Mesothelial cell of epicardium (in vitro differentiated cells): ENCODE results near the gene SETX. TPM values are rescaled to one million over a fixed set of nuclear protein-coding genes. Genes with fewer than 3 reads are reported as not detected.

Source experiments
- DNase-seq, 2 experiments: peaks; one replicate each; pipeline ENCODE4 v3.0.0; 2021; ENCODE audit warnings: low spot score in 2 of 2; ENCODE audit not compliant: unreplicated experiment in 2 of 2
- H3K27ac Mint-ChIP-seq: 2 replicates; pipeline ENCODE4 v1.8.0; 2021; ENCODE audit warnings: mixed read lengths
- H3K27me3 Mint-ChIP-seq: 2 replicates; pipeline ENCODE4 v1.8.0; 2021; ENCODE audit warnings: low read depth, mixed read lengths
- H3K36me3 Mint-ChIP-seq: 2 replicates; pipeline ENCODE4 v1.8.0; 2021; ENCODE audit warnings: mixed read lengths
- H3K4me1 Mint-ChIP-seq: 2 replicates; pipeline ENCODE4 v1.8.0; 2021; ENCODE audit warnings: mixed read lengths
- H3K4me3 Mint-ChIP-seq: 2 replicates; pipeline ENCODE4 v1.8.0; 2021; ENCODE audit warnings: mild to moderate bottlenecking, moderate library complexity, mixed read lengths
- H3K9me3 Mint-ChIP-seq: 2 replicates; pipeline ENCODE4 v1.8.0; 2021; ENCODE audit warnings: mixed read lengths
- CTCF ChIP-seq: fragments of 200-600 bp; sonication (generic); IDR thresholded peaks from one replicate; pipeline ENCODE4 v1.5.0; 2021; ENCODE audit warnings: antibody characterized with exemption; ENCODE audit not compliant: unreplicated experiment
- total RNA-seq: library from RNA; stranded (reverse); gene quantifications from 3 replicates; pipeline ENCODE4 v1.2.1, GENCODE V29; 2021

The SETX gene
- total RNA-seq, 1 donor from 2014 or later = 51.4 TPM

DNA sequence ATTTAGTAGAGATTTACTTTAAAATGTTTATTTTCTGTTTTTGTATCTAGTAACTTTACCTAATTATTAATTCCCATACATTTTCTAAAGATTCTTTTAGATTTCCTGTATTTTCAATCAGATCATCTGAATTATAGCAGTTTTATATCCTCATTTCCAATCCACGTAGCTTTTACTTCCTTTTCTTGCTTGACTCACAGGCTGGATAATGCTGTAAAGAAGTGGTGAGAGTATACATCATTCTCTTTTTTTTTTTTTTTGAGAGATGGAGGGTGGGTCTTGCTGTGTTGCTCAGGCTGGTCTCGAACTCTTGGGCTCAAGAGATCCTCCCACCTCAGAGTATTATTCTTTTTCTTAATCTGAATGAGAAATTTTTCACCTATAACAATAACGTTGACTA lies 11.2 kb upstream of the SETX start:
- TF ChIP-seq CTCF = no peak
- H3K4me1 Mint-ChIP-seq = peaks cover 6% of the 10 kb centered on the region
- H3K27me3 Mint-ChIP-seq = no peaks in the 10 kb centered on the region
- no peak overlapping the region for H3K27ac Mint-ChIP-seq
- H3K9me3 Mint-ChIP-seq = no peaks in the 10 kb centered on the region
- no peaks in the 10 kb centered on the region for H3K36me3 Mint-ChIP-seq
- no peak overlapping the region for H3K4me3 Mint-ChIP-seq
- DNase-seq = no peak

- no peak overlapping the region for H3K27ac Mint-ChIP-seq
- peaks cover 6% of the 10 kb centered on the region for H3K4me1 Mint-ChIP-seq
- no peaks in the 10 kb centered on the region for H3K27me3 Mint-ChIP-seq
- no peak for DNase-seq
- no peaks in the 10 kb centered on the region for H3K9me3 Mint-ChIP-seq
- no peak for TF ChIP-seq CTCF
- no peaks in the 10 kb centered on the region for H3K36me3 Mint-ChIP-seq
- H3K4me3 Mint-ChIP-seq = no peak overlapping the region
These were observed 9.3 kb upstream of the SETX start for GRCh38 chr9:132364068-132364467.

- H3K9me3 Mint-ChIP-seq = no peaks in the 10 kb centered on the region
- H3K27me3 Mint-ChIP-seq = no peaks in the 10 kb centered on the region
- H3K4me3 Mint-ChIP-seq = no peak overlapping the region
- H3K36me3 Mint-ChIP-seq = peaks cover 8% of the 10 kb centered on the region
- H3K27ac Mint-ChIP-seq = no peak overlapping the region
- H3K4me1 Mint-ChIP-seq = peaks cover 18% of the 10 kb centered on the region
- DNase-seq = no peak
- TF ChIP-seq CTCF = no peak
These were observed 3.0 kb upstream of the SETX start for GRCh38 chr9:132357764-132358163.

DNA sequence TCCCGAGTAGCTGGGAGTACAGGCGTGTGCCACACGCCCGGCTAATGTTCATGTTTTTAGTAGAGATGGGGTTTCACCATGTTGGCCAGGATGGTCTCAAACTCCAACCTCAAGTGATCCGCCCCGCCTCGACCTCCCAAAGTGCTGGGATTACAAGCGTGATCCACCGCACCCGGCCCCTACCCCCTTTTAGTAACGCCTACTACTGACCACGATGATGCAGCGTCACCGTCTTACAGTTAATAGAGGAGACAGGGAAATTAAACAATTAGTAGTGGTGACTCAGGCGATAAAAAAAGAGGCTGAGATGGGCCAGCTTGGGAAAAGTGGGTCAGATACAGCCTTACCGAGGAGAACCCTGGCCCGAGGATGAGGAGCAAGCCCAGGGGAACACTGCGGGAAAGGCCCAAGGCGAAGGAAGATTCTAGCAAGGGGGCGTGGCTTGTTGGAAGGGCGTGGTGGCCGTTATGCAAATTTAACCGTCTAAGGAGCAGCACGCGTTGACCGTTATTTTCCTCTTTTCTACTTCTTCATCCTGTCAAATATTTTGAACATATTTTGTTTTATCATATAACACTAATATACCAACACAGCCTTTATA lies 1.6 kb upstream of the SETX start:
- DNase-seq = no peak
- Mint-ChIP-seq H3K9me3 (no peaks in the 10 kb centered on the region), H3K36me3 (peaks cover 11% of the 10 kb centered on the region), H3K4me3 (peak overlapping the region; percentile 31), H3K4me1 (peaks cover 26% of the 10 kb centered on the region), H3K27me3 (no peaks in the 10 kb centered on the region), H3K27ac (peak overlapping the region; percentile 53)
- no peak for TF ChIP-seq CTCF

DNA sequence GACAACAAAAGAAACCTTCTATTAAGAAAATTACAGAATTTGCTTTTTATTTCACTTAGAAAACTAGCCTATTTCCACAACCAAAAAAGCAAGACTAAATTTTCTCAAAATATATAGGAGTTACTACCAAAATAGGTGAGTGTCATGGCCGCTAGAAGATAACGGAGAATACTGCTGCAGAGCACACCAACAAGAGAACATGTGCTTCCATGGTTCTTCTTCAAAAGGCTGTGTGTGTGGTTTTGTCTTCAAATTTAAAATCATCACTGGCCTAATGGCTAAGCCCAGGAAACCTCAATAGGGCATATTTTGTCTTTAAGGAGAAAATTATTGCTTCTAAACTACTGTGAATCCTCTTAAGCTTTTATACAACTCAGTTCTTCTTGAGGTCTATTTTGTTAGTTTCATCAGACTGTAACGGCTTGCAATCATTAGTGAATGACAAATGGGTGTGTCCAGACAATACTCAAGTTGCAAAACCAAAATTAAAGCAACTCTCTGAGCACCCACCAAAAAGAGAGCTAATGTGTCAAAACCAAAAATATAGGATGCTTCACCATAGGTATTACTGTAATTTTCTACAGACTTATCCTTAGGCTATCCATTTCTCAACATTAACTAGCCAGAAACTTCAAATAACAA lies 3.3 kb downstream of the SETX start:
- no peak for TF ChIP-seq CTCF
- DNase-seq = no peak
- no peak overlapping the region for H3K27ac Mint-ChIP-seq
- no peaks in the 10 kb centered on the region for H3K9me3 Mint-ChIP-seq
- H3K36me3 Mint-ChIP-seq = peaks cover 23% of the 10 kb centered on the region
- H3K27me3 Mint-ChIP-seq = no peaks in the 10 kb centered on the region
- no peak overlapping the region for H3K4me3 Mint-ChIP-seq
- peaks cover 26% of the 10 kb centered on the region for H3K4me1 Mint-ChIP-seq
